DND-41 (cell line): ENCODE results near the gene IGSF22.

Source experiments
- EZH2 ChIP-seq: IDR thresholded peaks from 3 replicates; pipeline ENCODE4 v1.6.1; 2012; ENCODE audit warnings: borderline replicate concordance, low read depth, mild to moderate bottlenecking, moderate library complexity, low read length, inconsistent platforms; ENCODE audit not compliant: severe bottlenecking
- TF ChIP-seq, protein P1 (sequence below): IDR thresholded peaks from 2 replicates; pipeline ENCODE4 v1.5.1; 2012; ENCODE audit warnings: borderline replicate concordance, low read length, moderate library complexity, mild to moderate bottlenecking; ENCODE audit not compliant: poor library complexity, severe bottlenecking; ENCODE audit errors: extremely low read depth

DNA sequence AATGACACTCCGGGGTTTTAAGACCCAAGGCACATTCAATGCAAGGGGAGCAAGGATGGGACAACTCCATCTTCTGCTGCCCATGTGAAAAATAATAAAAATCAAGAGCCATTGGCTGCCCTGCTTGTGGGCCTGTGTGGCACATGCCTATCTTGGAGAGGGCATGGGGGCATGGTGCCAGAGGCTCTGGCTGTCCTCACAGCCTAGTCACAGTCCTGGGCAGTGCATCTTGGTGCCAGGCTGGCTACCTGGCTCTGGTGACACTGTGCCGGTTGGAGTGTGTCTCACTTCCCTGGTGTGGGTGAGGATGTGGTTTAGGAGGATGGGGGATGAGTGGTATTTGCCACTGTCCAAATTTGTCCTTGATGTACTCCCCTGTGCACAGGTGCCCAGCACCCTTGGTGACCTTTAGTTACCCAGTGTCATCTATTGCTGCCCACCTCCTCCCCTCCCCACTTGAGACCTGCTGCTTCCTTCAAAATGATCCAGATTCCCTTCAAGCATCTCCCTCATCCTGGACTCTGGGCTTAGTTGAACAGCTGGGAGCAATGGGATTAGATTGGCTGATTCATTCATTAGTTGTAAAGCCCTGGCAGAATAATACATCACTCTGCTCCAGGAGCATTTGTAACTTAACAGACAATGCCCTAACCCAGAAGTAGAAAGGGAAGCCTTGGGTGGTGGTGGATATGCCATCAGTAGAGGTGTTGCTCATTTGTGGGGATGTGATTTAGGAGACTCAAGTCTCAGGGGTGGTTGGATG, 22.8 kb downstream of the IGSF22 start:
- TF ChIP-seq, protein P1, sequence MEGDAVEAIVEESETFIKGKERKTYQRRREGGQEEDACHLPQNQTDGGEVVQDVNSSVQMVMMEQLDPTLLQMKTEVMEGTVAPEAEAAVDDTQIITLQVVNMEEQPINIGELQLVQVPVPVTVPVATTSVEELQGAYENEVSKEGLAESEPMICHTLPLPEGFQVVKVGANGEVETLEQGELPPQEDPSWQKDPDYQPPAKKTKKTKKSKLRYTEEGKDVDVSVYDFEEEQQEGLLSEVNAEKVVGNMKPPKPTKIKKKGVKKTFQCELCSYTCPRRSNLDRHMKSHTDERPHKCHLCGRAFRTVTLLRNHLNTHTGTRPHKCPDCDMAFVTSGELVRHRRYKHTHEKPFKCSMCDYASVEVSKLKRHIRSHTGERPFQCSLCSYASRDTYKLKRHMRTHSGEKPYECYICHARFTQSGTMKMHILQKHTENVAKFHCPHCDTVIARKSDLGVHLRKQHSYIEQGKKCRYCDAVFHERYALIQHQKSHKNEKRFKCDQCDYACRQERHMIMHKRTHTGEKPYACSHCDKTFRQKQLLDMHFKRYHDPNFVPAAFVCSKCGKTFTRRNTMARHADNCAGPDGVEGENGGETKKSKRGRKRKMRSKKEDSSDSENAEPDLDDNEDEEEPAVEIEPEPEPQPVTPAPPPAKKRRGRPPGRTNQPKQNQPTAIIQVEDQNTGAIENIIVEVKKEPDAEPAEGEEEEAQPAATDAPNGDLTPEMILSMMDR: no peak
- TF ChIP-seq EZH2: no peak
